ENCODE measurements around the gene RERE. TPM values are rescaled to one million over a fixed set of nuclear protein-coding genes. Genes with fewer than 3 reads are reported as not detected.

The RERE gene
- total and polyA plus RNA-seq, 2 experiments from 2014 or later: 39.8 to 62.8 TPM

DNA sequence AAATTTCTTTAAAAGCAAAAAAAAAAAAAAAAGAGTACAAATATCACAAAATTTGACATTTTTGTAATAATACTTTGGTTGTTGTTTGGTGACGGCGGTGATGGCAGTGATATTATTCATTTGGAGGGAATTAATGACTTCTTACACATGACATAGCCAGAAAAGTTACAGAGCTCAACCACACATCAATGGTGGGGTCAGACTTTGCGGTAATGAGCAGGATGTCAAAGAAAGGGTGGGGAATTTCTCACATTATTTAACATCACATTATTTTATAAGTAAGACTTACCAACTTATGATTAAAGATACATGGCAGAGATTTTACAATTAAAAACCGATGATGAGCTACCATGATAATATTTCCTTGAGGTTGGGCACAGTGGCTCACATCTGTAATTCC lies 248.2 kb downstream of the RERE start:
- H3K4me3 ChIP-seq: no peak overlapping the region
- no peaks in the 10 kb centered on the region for H3K9me3 ChIP-seq (ENCODE audit: low read depth)
- 99% methylated on average over 4 of the region's 4 CpGs for WGBS (ENCODE audit: low lambda C conversion rate, missing lambda C conversion rate)
- H3K27ac ChIP-seq: no peak overlapping the region
- no peak overlapping the region for H3K4me2 ChIP-seq
- peaks cover 84% of the 10 kb centered on the region for H3K79me2 ChIP-seq
- peaks cover 8% of the 10 kb centered on the region for H3K4me1 ChIP-seq (ENCODE audit: insufficient read depth)
- H3K27me3 ChIP-seq: no peaks in the 10 kb centered on the region
- no peak for DNase-seq (ENCODE audit: low spot score)
- no peaks in the 10 kb centered on the region for H3K36me3 ChIP-seq (replicated peaks; ENCODE audit: insufficient read depth, low read depth)
- no peaks in the 10 kb centered on the region for H3K9me2 ChIP-seq (replicated peaks; ENCODE audit: insufficient read depth)
- no peaks in the 10 kb centered on the region for H4K20me1 ChIP-seq (ENCODE audit: insufficient read depth, poor library complexity, severe bottlenecking)
- TF ChIP-seq EZH2 (IDR thresholded peaks at IDR 0.05; ENCODE audit: borderline replicate concordance) (no peak), EZH2phosphoT487 (IDR thresholded peaks at IDR 0.05; ENCODE audit: low read depth, severe bottlenecking, unreplicated experiment) (no peak)
- TF ChIP-seq, protein P1, sequence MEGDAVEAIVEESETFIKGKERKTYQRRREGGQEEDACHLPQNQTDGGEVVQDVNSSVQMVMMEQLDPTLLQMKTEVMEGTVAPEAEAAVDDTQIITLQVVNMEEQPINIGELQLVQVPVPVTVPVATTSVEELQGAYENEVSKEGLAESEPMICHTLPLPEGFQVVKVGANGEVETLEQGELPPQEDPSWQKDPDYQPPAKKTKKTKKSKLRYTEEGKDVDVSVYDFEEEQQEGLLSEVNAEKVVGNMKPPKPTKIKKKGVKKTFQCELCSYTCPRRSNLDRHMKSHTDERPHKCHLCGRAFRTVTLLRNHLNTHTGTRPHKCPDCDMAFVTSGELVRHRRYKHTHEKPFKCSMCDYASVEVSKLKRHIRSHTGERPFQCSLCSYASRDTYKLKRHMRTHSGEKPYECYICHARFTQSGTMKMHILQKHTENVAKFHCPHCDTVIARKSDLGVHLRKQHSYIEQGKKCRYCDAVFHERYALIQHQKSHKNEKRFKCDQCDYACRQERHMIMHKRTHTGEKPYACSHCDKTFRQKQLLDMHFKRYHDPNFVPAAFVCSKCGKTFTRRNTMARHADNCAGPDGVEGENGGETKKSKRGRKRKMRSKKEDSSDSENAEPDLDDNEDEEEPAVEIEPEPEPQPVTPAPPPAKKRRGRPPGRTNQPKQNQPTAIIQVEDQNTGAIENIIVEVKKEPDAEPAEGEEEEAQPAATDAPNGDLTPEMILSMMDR (IDR thresholded peaks at IDR 0.05; ENCODE audit: poor library complexity): no peak
- no peak overlapping the region for H2AFZ ChIP-seq

DNA sequence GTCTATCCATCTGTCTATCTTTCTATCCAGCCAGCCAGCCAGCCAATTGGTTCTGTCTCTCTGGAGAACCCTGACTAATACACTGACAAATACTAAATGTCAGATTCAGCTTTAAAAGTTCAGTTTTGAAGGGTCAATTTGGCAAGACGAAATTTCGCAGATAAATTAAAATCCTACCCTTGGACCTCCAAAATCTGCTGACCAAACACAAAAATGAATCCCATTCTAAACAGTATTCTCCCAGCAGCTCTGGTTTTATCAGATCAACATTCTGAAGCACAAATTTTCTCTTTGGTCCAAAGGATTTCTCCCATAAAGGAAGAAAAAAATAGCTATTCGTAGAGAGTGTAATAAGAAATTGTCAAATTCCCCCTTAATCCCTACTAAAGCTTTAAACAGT lies 248.6 kb downstream of the RERE start:
- no peaks in the 10 kb centered on the region for H3K36me3 ChIP-seq (replicated peaks; ENCODE audit: insufficient read depth, low read depth)
- WGBS (ENCODE audit: low lambda C conversion rate, missing lambda C conversion rate): 79% methylated on average over 3 of the region's 3 CpGs
- H3K4me3 ChIP-seq: no peak overlapping the region
- no peak overlapping the region for H3K4me2 ChIP-seq
- H3K27me3 ChIP-seq: no peaks in the 10 kb centered on the region
- TF ChIP-seq, protein P1 (IDR thresholded peaks at IDR 0.05; ENCODE audit: poor library complexity): no peak
- TF ChIP-seq EZH2 (IDR thresholded peaks at IDR 0.05; ENCODE audit: borderline replicate concordance) (no peak), EZH2phosphoT487 (IDR thresholded peaks at IDR 0.05; ENCODE audit: low read depth, severe bottlenecking, unreplicated experiment) (no peak)
- peaks cover 84% of the 10 kb centered on the region for H3K79me2 ChIP-seq
- H3K9me3 ChIP-seq (ENCODE audit: low read depth): no peaks in the 10 kb centered on the region
- H2AFZ ChIP-seq: no peak overlapping the region
- H3K27ac ChIP-seq: no peak overlapping the region
- H3K9me2 ChIP-seq (replicated peaks; ENCODE audit: insufficient read depth): no peaks in the 10 kb centered on the region
- peaks cover 8% of the 10 kb centered on the region for H3K4me1 ChIP-seq (ENCODE audit: insufficient read depth)
- no peaks in the 10 kb centered on the region for H4K20me1 ChIP-seq (ENCODE audit: insufficient read depth, poor library complexity, severe bottlenecking)
- DNase-seq (ENCODE audit: low spot score): no peak

DNA sequence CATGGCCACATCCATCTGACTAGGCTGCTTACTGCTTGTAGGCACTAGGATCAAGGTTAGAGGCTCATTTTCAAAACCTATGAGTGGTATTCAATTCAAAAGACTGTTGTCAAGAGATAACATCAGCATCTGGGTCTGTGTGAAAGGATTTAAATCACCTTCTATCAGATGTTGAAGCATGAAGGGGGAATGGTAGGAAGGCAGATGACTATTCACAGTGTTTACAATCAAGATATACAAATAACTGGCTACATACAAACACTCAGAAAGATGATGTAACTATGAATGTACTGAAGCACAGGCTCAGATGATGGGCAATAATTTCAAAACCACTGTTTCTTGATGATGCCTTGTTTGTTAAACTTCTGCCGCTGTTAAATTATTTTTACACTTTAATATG lies 250.3 kb downstream of the RERE start:
- no peaks in the 10 kb centered on the region for H4K20me1 ChIP-seq (ENCODE audit: insufficient read depth, poor library complexity, severe bottlenecking)
- H3K9me2 ChIP-seq (replicated peaks; ENCODE audit: insufficient read depth): no peaks in the 10 kb centered on the region
- no peak overlapping the region for H3K27ac ChIP-seq
- H3K36me3 ChIP-seq (replicated peaks; ENCODE audit: insufficient read depth, low read depth): no peaks in the 10 kb centered on the region
- peaks cover 20% of the 10 kb centered on the region for H3K4me1 ChIP-seq (ENCODE audit: insufficient read depth)
- no peaks in the 10 kb centered on the region for H3K27me3 ChIP-seq
- no peak overlapping the region for H3K4me2 ChIP-seq
- 90% methylated on average over 1 of the region's 1 CpG for WGBS (ENCODE audit: low lambda C conversion rate, missing lambda C conversion rate)
- no peak overlapping the region for H2AFZ ChIP-seq
- peaks cover 86% of the 10 kb centered on the region for H3K79me2 ChIP-seq
- H3K4me3 ChIP-seq: no peak overlapping the region
- H3K9me3 ChIP-seq (ENCODE audit: low read depth): no peaks in the 10 kb centered on the region
- DNase-seq (ENCODE audit: low spot score): no peak
- TF ChIP-seq EZH2 (IDR thresholded peaks at IDR 0.05; ENCODE audit: borderline replicate concordance) (no peak), EZH2phosphoT487 (IDR thresholded peaks at IDR 0.05; ENCODE audit: low read depth, severe bottlenecking, unreplicated experiment) (no peak)
- TF ChIP-seq, protein P1 (IDR thresholded peaks at IDR 0.05; ENCODE audit: poor library complexity): no peak

DNA sequence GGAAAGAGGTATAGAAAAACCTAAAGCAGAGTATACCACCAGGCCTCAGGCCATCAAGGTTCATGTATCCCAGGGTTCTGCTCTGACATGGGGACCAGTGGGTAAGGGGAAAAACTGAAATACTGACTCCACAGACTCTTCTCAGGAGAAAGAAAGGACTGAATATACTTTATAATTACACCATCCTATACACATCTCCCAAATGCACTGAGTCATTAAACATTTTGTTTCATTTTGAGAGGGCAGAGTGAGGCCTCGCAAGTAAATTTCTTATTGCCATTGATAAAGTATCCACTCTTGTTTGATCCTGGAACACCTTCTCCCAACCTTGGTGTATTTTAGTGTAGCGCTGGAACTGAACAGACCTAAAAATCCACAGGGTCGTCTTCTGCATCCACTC lies 251.6 kb downstream of the RERE start:
- H3K79me2 ChIP-seq: peaks cover 93% of the 10 kb centered on the region
- H3K4me2 ChIP-seq: no peak overlapping the region
- H3K4me1 ChIP-seq (ENCODE audit: insufficient read depth): peaks cover 18% of the 10 kb centered on the region
- no peaks in the 10 kb centered on the region for H3K9me2 ChIP-seq (replicated peaks; ENCODE audit: insufficient read depth)
- no peaks in the 10 kb centered on the region for H4K20me1 ChIP-seq (ENCODE audit: insufficient read depth, poor library complexity, severe bottlenecking)
- WGBS (ENCODE audit: low lambda C conversion rate, missing lambda C conversion rate): 97% methylated on average over 3 of the region's 3 CpGs
- no peak for TF ChIP-seq EZH2phosphoT487 (IDR thresholded peaks at IDR 0.05; ENCODE audit: low read depth, severe bottlenecking, unreplicated experiment)
- TF ChIP-seq EZH2 (IDR thresholded peaks at IDR 0.05; ENCODE audit: borderline replicate concordance): no peak
- TF ChIP-seq, protein P1 (IDR thresholded peaks at IDR 0.05; ENCODE audit: poor library complexity): no peak
- no peaks in the 10 kb centered on the region for H3K27me3 ChIP-seq
- H3K36me3 ChIP-seq (replicated peaks; ENCODE audit: insufficient read depth, low read depth): no peaks in the 10 kb centered on the region
- H3K9me3 ChIP-seq (ENCODE audit: low read depth): no peaks in the 10 kb centered on the region
- no peak overlapping the region for H2AFZ ChIP-seq
- H3K4me3 ChIP-seq: no peak overlapping the region
- no peak overlapping the region for H3K27ac ChIP-seq
- no peak for DNase-seq (ENCODE audit: low spot score)

Measured in hepatocyte (in vitro differentiated cells).